GM12875 (cell line): ENCODE results near the gene TMSB4X.
A peak's percentile ranks its signal among the peaks of the same experiment; 100 is the strongest.

Experiments
- H3K4me3 ChIP-seq: one replicate; pipeline ENCODE4 v1.5.1; 2011; ENCODE audit warnings: low read depth, low read length, control low read depth
- TF ChIP-seq, protein P1 (sequence below): IDR thresholded peaks from 2 replicates; pipeline ENCODE4 v1.5.1; 2011; ENCODE audit warnings: low read depth, mild to moderate bottlenecking, control low read depth, inconsistent platforms, low read length, moderate library complexity, borderline replicate concordance; ENCODE audit not compliant: insufficient read depth

Gene TMSB4X

DNA sequence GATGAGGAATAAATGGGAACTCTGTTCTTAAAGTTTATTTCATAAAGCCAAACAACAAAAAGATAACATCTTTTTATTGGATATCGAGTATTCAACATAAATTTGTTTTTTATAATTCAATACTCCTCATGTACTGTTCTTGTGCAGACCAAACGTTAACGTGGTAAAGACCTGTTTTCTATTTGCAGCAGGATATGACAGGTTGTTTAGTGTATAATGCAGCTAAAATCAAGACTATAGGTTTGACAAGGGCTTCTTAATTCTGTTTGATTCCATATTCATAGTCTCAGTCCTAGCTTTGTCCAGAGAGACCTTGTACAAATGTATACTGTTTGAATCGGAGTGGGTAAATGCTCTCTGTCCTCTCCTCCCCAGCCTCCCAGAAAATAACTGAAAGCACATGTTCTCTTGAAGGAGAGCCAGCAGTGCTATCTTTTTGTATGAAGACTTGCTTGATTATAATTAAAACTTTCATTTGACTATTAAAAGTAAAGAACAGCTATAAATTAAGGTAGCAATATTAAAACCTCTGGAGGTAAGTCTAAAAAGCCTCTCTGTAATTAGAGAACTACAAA lies 17.7 kb downstream of the TMSB4X start:
- TF ChIP-seq, protein P1, sequence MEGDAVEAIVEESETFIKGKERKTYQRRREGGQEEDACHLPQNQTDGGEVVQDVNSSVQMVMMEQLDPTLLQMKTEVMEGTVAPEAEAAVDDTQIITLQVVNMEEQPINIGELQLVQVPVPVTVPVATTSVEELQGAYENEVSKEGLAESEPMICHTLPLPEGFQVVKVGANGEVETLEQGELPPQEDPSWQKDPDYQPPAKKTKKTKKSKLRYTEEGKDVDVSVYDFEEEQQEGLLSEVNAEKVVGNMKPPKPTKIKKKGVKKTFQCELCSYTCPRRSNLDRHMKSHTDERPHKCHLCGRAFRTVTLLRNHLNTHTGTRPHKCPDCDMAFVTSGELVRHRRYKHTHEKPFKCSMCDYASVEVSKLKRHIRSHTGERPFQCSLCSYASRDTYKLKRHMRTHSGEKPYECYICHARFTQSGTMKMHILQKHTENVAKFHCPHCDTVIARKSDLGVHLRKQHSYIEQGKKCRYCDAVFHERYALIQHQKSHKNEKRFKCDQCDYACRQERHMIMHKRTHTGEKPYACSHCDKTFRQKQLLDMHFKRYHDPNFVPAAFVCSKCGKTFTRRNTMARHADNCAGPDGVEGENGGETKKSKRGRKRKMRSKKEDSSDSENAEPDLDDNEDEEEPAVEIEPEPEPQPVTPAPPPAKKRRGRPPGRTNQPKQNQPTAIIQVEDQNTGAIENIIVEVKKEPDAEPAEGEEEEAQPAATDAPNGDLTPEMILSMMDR = no peak

DNA sequence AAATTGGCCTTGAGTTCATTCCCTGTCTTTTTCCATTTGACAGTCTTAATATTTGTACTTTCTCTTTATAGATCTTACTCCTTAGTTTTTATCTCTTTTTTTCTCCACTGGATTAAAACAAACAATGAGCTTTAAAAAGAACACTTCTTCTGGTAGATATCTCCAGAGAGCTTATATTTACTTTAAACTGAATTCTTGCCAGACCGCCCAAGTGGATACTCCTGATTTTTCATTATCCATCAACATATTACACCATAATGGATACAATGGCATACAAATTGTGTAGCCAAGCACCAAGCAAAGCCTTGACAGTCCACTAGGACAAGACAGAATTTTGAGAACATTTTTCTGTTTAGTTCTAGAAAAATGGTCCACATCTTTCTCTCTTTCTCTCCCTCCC lies 18.9 kb downstream of the TMSB4X start:
- TF ChIP-seq, protein P1 = no peak
- no peak overlapping the region for H3K4me3 ChIP-seq

More for the DNA sequence above, 17.7 kb downstream of the TMSB4X start:
- H3K4me3 ChIP-seq = no peak overlapping the region

DNA sequence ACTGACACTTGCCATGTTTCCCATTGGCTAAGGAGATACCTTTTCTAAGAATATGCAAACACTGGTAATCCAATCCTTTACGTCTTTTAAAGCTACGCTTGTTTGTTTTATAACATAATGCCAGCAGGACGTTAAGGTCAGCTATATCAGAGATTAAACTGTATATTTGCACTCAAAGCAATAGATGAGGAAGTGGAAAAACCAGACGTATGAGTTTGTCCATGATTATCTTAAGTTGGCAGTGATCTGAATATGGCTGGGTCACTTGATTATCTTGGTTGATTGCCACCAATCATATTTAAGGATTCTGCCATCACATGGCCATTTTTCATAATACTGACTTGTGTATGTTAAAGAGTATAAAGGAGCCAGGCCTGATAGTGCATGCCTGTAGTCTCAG lies 19.4 kb downstream of the TMSB4X start:
- H3K4me3 ChIP-seq = no peak overlapping the region
- TF ChIP-seq, protein P1 = no peak

DNA sequence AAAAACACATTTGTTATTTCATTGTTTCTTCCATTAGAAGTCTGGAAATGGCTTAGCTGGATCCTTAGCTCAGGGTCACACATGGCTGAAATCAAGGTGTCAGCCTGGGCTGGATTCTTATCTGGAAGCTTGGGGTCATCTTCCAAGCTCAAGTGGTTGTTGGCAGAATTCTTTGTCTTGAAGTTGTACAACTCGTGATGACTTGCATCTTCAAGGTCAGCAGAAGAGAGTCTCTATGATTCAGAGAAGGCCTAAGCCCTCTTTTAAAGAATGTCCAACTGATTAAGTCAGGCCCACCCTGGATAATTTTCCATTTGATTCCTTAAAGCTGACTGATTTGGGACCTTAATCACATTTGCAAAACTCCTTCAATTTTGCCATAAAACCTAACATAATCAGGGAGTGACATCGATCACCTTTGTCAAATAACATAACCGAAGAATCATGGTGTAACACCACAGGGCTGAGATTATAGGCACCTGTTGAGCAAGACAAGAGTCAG lies 22.1 kb downstream of the TMSB4X start:
- no peak overlapping the region for H3K4me3 ChIP-seq
- TF ChIP-seq, protein P1 = no peak

DNA sequence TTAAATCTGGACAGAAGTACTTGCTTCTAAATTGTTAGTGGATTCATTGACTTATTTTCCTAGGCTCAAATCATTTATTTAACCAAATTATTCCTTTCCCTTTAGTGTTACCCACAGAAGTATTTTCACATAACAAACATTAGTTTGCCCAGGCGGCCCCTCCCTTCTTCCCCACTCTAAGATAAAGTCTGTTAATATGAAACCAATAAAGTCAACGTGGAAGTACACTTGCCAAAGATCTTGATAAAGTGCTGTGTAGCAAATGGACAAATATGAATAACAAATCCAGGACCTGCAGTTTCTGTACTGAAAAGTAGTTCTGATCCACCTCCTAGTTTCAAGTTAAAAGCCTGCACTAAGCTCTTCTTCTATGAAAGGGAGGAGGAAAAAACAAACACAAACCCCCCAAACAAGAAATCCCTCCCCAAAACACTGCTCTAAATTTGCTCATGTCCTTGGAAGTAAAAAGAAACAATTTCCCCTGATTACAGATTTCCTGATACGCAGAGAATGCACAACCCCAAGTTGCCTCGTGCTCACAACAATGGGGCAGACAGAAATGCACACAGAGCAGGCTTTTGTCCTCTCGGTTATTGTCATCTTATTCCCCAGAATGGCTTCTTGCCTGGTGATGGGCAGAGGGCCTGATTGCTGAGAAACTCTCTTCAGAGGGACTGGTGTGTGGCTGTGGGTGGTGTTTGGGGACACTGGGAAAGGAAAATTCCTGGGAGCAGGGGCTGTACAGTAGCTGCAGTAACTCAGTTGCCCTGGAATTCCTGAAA lies 23.2 kb downstream of the TMSB4X start:
- no peak overlapping the region for H3K4me3 ChIP-seq
- TF ChIP-seq, protein P1 = no peak

DNA sequence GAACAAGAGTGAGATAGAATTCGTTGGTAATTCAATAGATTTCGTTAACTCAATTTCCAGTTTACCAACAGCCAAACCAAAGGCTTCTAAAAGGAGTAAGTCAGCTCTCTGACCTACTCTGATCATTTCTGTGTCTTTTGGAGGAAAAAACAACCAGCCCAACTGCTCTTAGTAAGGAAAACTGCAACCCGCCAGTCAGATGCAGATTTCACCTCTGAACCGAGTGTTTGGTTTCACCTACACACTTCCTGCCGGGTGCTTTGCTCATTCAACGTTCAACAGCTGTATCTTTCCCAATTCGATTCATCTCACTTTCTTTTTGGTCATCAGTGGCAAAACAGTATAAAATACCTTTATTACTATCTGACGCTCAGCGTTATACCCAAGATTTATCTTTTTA lies 24.5 kb downstream of the TMSB4X start:
- TF ChIP-seq, protein P1 = no peak
- H3K4me3 ChIP-seq = peak overlapping the region; percentile 16
